Liver (tissue), 9 donors: ENCODE measurements around the gene PKP4. TPM values are rescaled to one million over a fixed set of nuclear protein-coding genes. Genes with fewer than 3 reads are reported as not detected.

Source experiments
- DNase-seq: peaks from one replicate; pipeline ENCODE4 v3.0.0-alpha.2; 2017; ENCODE audit warnings: low spot score
- H3K27ac ChIP-seq, 2 donors: one replicate each; pipeline ENCODE4 v1.7.0; 2013; ENCODE audit warnings: inconsistent platforms in 2 of 2, low read length in 2 of 2, control low read depth in 1 of 2, low read depth in 1 of 2, mild to moderate bottlenecking in 1 of 2
- H3K27me3 ChIP-seq, 4 donors: one replicate each; pipeline versions ENCODE4 v1.6.1 to v1.7.0; 2013; ENCODE audit warnings: low read length in 3 of 4, inconsistent platforms in 1 of 4, mild to moderate bottlenecking in 1 of 4, moderate library complexity in 1 of 4; ENCODE audit not compliant: control insufficient read depth in 4 of 4, insufficient read depth in 4 of 4
- H3K36me3 ChIP-seq, 4 donors: one replicate each; pipeline versions ENCODE4 v1.6.1 to v1.7.0; 2013; ENCODE audit warnings: low read length in 3 of 4, mild to moderate bottlenecking in 3 of 4, low read depth in 1 of 4, moderate library complexity in 1 of 4; ENCODE audit not compliant: control insufficient read depth in 4 of 4, insufficient read depth in 3 of 4
- H3K4me1 ChIP-seq, 4 donors: one replicate each; pipeline versions ENCODE4 v1.6.1 to v1.7.0; 2013; ENCODE audit warnings: low read length in 3 of 4, mild to moderate bottlenecking in 3 of 4, moderate library complexity in 1 of 4; ENCODE audit not compliant: control insufficient read depth in 4 of 4, insufficient read depth in 4 of 4
- H3K4me3 ChIP-seq, 3 donors: one replicate each; pipeline versions ENCODE4 v1.6.1 to v1.7.0; 2013; ENCODE audit warnings: low read length in 3 of 3, control low read depth in 1 of 3, low read depth in 1 of 3, mild to moderate bottlenecking in 1 of 3
- H3K9ac ChIP-seq, 2 donors: one replicate each; pipeline ENCODE4 v1.7.0; 2013; ENCODE audit warnings: low read length in 2 of 2, mild to moderate bottlenecking in 2 of 2, moderate library complexity in 2 of 2, control low read depth in 1 of 2, low read depth in 1 of 2
- H3K9me3 ChIP-seq, 4 donors: one replicate each; pipeline versions ENCODE4 v1.6.1 to v1.7.0; 2013; ENCODE audit warnings: low read length in 3 of 4; ENCODE audit not compliant: control insufficient read depth in 4 of 4
- FOXA1 ChIP-seq: IDR thresholded peaks from 2 replicates; pipeline ENCODE4 v1.6.1; 2016; ENCODE audit warnings: antibody characterized with exemption
- FOXA2 ChIP-seq: IDR thresholded peaks from 2 replicates; pipeline ENCODE4 v1.6.1; 2016; ENCODE audit warnings: antibody characterized with exemption
- HNF4G ChIP-seq: IDR thresholded peaks from 2 replicates; pipeline ENCODE4 v1.6.1; 2016; ENCODE audit warnings: antibody characterized with exemption
- JUND ChIP-seq, 2 donors: IDR thresholded peaks; 2 replicates each; pipeline ENCODE4 v1.6.1; 2016; ENCODE audit warnings: antibody characterized with exemption in 2 of 2
- NR2F2 ChIP-seq: IDR thresholded peaks from 2 replicates; pipeline ENCODE4 v1.6.1; 2016; ENCODE audit warnings: antibody characterized with exemption
- RAD21 ChIP-seq, 2 donors: IDR thresholded peaks; 2 replicates each; pipeline ENCODE4 v1.6.1; 2016; ENCODE audit warnings: antibody characterized with exemption in 2 of 2, mild to moderate bottlenecking in 2 of 2
- SP1 ChIP-seq: IDR thresholded peaks from 2 replicates; pipeline ENCODE4 v1.6.1; 2018; ENCODE audit warnings: antibody characterized with exemption, mild to moderate bottlenecking
- TAF1 ChIP-seq: conservative IDR thresholded peaks from 2 replicates; pipeline ENCODE4 v1.6.1; 2016; ENCODE audit warnings: antibody characterized with exemption, mild to moderate bottlenecking
- YY1 ChIP-seq: IDR thresholded peaks from 2 replicates; pipeline ENCODE4 v1.6.1; 2016; ENCODE audit warnings: antibody characterized with exemption, mild to moderate bottlenecking
- WGBS: extraction: QIAGEN DNeasy Blood & Tissue Kit; methylation state at CpG from one replicate; pipeline ENCODE4 v1.1.7; 2013; 5-methylcytosine and 5-hydroxymethylcytosine counted together
- polyA plus RNA-seq, 2 donors: library from polyadenylated mRNA; stranded (reverse) in 1 of 2; unstranded in 1 of 2; fragments of 200-250 nt in 1 of 2; fragments of >200 nt in 1 of 2; fragmentation: Nextera tagmentation in 1 of 2; extraction: Ambion mirVana in 1 of 2; gene quantifications; one replicate each; pipeline versions ENCODE4 v1.2.1 to v1.2.3, GENCODE V29; 2013 to 2015
- total RNA-seq, 2 donors: library from RNA; depleted of rRNA; stranded (reverse); fragments of >200 nt; gene quantifications; one replicate each; pipeline ENCODE4 v1.2.3, GENCODE V29; 2014
- TF ChIP-seq, protein P1 (sequence below): IDR thresholded peaks from 2 replicates; pipeline ENCODE4 v1.6.1; 2016; ENCODE audit warnings: antibody characterized with exemption, mild to moderate bottlenecking
- TF ChIP-seq, protein P2 (sequence below): IDR thresholded peaks from 2 replicates; pipeline ENCODE4 v1.6.1; 2016; ENCODE audit warnings: antibody characterized with exemption
- TF ChIP-seq, protein P3 (sequence below): fragments of 150-350 bp; IDR thresholded peaks from 2 replicates; pipeline ENCODE4 v1.5.1; 2017; ENCODE audit warnings: improper control_type of control experiment, low read depth, low read length; ENCODE audit not compliant: missing input control
- TF ChIP-seq, protein P4 (sequence below): IDR thresholded peaks from 2 replicates; pipeline ENCODE4 v1.6.1; 2016; ENCODE audit warnings: antibody characterized with exemption
- TF ChIP-seq, protein P5 (sequence below): IDR thresholded peaks from 2 replicates; pipeline ENCODE4 v1.6.1; 2016; ENCODE audit warnings: antibody characterized with exemption
- donor health status: healthy.
- donor health status: healthy.
- donor health status: healthy.
- donor health status: healthy.
- donor health status: healthy.

The PKP4 gene
- total and polyA plus RNA-seq, 4 donors: 7.7 to 33.8 (median 19.0) TPM

DNA sequence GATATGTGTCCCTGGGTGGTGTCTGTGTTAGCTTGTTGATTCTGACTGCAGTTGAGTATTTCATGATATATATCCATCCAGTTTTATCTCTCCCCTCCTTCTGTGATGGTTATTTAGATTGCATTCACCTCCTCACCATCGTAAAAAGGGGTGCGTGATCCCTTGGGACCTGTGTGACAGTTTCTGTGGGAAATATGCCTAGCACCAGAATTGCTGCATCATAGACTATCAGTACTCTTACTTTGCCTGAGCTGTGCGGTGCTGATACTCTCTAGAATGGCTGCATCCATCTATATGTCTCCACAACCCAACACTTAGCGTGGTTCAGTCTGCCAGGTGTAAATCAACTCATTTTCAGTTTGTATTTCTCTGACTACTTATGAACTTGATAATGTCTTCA, 34.3 kb downstream of the PKP4 start:
- Histone ChIP-seq H3K4me3 (no peak overlapping the region), H3K27me3 (no peaks in the 10 kb centered on the region), H3K4me1 (peaks cover 0 to 5% (median 1%) of the 10 kb centered on the region in 4 donors), H3K27ac (no peak overlapping the region), H3K9me3 (no peaks in the 10 kb centered on the region), H3K9ac (no peak overlapping the region), H3K36me3 (no peaks in the 10 kb centered on the region)
- WGBS: 99% methylated on average over 4 of the region's 4 CpGs
- no peak for DNase-seq
- no peak for TF ChIP-seq JUND (IDR thresholded peaks at IDR 0.05)

DNA sequence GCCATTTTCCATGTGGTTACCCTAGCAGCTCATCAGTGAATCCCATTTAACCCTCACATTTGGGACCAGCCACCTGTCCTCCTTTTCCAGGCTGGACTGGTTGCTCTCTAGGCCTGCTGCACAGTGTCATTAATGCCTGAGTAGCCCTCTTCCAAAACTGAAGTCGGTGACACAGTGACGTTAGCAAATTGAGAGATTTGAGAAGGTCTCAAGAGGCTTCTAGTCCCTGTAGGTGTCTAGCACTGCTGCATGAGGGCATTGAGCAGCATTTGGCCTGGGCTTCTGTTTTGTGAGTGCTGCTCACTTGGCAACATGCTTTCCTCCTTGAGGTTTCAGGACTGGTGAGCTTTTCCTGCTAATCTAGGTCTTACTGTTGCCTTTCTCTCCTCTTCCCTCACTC, 36.7 kb downstream of the PKP4 start:
- Histone ChIP-seq H3K27me3 (no peaks in the 10 kb centered on the region), H3K4me3 (no peak overlapping the region), H3K9ac (no peak overlapping the region), H3K9me3 (no peaks in the 10 kb centered on the region), H3K27ac (no peak overlapping the region), H3K4me1 (peaks cover 0 to 13% (median 8%) of the 10 kb centered on the region in 4 donors), H3K36me3 (no peaks in the 10 kb centered on the region)
- 68% methylated on average over 2 of the region's 2 CpGs for WGBS
- no peak for DNase-seq
- TF ChIP-seq, protein P1, sequence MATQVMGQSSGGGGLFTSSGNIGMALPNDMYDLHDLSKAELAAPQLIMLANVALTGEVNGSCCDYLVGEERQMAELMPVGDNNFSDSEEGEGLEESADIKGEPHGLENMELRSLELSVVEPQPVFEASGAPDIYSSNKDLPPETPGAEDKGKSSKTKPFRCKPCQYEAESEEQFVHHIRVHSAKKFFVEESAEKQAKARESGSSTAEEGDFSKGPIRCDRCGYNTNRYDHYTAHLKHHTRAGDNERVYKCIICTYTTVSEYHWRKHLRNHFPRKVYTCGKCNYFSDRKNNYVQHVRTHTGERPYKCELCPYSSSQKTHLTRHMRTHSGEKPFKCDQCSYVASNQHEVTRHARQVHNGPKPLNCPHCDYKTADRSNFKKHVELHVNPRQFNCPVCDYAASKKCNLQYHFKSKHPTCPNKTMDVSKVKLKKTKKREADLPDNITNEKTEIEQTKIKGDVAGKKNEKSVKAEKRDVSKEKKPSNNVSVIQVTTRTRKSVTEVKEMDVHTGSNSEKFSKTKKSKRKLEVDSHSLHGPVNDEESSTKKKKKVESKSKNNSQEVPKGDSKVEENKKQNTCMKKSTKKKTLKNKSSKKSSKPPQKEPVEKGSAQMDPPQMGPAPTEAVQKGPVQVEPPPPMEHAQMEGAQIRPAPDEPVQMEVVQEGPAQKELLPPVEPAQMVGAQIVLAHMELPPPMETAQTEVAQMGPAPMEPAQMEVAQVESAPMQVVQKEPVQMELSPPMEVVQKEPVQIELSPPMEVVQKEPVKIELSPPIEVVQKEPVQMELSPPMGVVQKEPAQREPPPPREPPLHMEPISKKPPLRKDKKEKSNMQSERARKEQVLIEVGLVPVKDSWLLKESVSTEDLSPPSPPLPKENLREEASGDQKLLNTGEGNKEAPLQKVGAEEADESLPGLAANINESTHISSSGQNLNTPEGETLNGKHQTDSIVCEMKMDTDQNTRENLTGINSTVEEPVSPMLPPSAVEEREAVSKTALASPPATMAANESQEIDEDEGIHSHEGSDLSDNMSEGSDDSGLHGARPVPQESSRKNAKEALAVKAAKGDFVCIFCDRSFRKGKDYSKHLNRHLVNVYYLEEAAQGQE: no peak
- TF ChIP-seq, protein P2, sequence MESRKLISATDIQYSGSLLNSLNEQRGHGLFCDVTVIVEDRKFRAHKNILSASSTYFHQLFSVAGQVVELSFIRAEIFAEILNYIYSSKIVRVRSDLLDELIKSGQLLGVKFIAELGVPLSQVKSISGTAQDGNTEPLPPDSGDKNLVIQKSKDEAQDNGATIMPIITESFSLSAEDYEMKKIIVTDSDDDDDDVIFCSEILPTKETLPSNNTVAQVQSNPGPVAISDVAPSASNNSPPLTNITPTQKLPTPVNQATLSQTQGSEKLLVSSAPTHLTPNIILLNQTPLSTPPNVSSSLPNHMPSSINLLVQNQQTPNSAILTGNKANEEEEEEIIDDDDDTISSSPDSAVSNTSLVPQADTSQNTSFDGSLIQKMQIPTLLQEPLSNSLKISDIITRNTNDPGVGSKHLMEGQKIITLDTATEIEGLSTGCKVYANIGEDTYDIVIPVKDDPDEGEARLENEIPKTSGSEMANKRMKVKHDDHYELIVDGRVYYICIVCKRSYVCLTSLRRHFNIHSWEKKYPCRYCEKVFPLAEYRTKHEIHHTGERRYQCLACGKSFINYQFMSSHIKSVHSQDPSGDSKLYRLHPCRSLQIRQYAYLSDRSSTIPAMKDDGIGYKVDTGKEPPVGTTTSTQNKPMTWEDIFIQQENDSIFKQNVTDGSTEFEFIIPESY: no peak
- TF ChIP-seq, protein P3, sequence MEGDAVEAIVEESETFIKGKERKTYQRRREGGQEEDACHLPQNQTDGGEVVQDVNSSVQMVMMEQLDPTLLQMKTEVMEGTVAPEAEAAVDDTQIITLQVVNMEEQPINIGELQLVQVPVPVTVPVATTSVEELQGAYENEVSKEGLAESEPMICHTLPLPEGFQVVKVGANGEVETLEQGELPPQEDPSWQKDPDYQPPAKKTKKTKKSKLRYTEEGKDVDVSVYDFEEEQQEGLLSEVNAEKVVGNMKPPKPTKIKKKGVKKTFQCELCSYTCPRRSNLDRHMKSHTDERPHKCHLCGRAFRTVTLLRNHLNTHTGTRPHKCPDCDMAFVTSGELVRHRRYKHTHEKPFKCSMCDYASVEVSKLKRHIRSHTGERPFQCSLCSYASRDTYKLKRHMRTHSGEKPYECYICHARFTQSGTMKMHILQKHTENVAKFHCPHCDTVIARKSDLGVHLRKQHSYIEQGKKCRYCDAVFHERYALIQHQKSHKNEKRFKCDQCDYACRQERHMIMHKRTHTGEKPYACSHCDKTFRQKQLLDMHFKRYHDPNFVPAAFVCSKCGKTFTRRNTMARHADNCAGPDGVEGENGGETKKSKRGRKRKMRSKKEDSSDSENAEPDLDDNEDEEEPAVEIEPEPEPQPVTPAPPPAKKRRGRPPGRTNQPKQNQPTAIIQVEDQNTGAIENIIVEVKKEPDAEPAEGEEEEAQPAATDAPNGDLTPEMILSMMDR: no peak
- TF ChIP-seq YY1: no peak
- no peak for TF ChIP-seq SP1
- TF ChIP-seq, protein P4, sequence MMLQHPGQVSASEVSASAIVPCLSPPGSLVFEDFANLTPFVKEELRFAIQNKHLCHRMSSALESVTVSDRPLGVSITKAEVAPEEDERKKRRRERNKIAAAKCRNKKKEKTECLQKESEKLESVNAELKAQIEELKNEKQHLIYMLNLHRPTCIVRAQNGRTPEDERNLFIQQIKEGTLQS: no peak
- TF ChIP-seq HNF4G: no peak
- TF ChIP-seq RAD21 (IDR thresholded peaks at IDR 0.05): no peak
- TF ChIP-seq, protein P5, sequence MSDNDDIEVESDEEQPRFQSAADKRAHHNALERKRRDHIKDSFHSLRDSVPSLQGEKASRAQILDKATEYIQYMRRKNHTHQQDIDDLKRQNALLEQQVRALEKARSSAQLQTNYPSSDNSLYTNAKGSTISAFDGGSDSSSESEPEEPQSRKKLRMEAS: no peak
- TF ChIP-seq JUND (IDR thresholded peaks at IDR 0.05): no peak
- TF ChIP-seq FOXA1: no peak
- no peak for TF ChIP-seq TAF1
- TF ChIP-seq FOXA2: no peak
- no peak for TF ChIP-seq NR2F2
